ENCODE results near the gene LAMB1. TPM values are rescaled to one million over a fixed set of nuclear protein-coding genes. Genes with fewer than 3 reads are reported as not detected.
A peak's percentile ranks its signal among the peaks of the same experiment; 100 is the strongest.

The LAMB1 gene
- total RNA-seq, 1 experiment from 2014 or later = 32.0 TPM

GRCh38 chr7:107949443-107949935, 53.5 kb downstream of the LAMB1 start:
- no peak for DNase-seq (ENCODE audit: low read depth, low spot score)
- H3K79me2 ChIP-seq (ENCODE audit: insufficient read depth, low read length) = no peaks in the 10 kb centered on the region
- BruUV-seq (replicated peaks) = no TSS peak
- no peak overlapping the region for H3K4me3 ChIP-seq (replicated peaks in 1 of 2; ENCODE audit: low read depth in 1 of 2, low read length in 2 of 2)
- POLR2A ChIA-PET = no interaction called here
- peaks cover 22 to 46% of the 10 kb centered on the region in 2 experiments for H3K4me1 ChIP-seq (ENCODE audit: control insufficient read depth in 1 of 2, insufficient read depth in 2 of 2, low read length in 2 of 2)
- CTCF ChIA-PET = no interaction called here
- H3K9me2 ChIP-seq (ENCODE audit: insufficient read depth) = no peaks in the 10 kb centered on the region
- H4K20me1 ChIP-seq (ENCODE audit: insufficient read depth) = no peaks in the 10 kb centered on the region
- H3K27me3 ChIP-seq (ENCODE audit: insufficient read depth, low read length) = no peaks in the 10 kb centered on the region
- intact Hi-C loops (cut with micrococcal nuclease) = no loop called here
- 0 out of 4 replicates have a peak, but pooled peaks cover 0 to 6% of the 10 kb centered on the region in 2 experiments for H3K36me3 ChIP-seq (ENCODE audit: control insufficient read depth in 1 of 2, insufficient read depth in 2 of 2, low read length in 2 of 2)
- RAD21 ChIA-PET (ENCODE audit: low non-redundant PET in 1 of 2, low total read pairs in 2 of 2, uncharacterized antibody in 2 of 2, unreplicated experiment in 2 of 2) = no interaction called here
- peak overlapping the region; percentile 46 for H3K4me2 ChIP-seq (ENCODE audit: low read length)
- ATAC-seq = peak; percentile 8; the same call in 1 of the 2 replicates
- H3K9me3 ChIP-seq (ENCODE audit: control insufficient read depth in 1 of 2, insufficient read depth in 1 of 2, low read depth in 1 of 2, low read length in 2 of 2) = no peaks in the 10 kb centered on the region
- peak overlapping the region; percentile 51 for H3K27ac ChIP-seq (ENCODE audit: low read depth, low read length)
- no peak overlapping the region for H2AFZ ChIP-seq (ENCODE audit: low read depth, low read length, poor library complexity, severe bottlenecking)
- TF ChIP-seq SRF (IDR thresholded peaks at IDR 0.05; ENCODE audit: low read depth) = no peak
- TF ChIP-seq EZH2 (IDR thresholded peaks at IDR 0.05) = no peak
- TF ChIP-seq RAD21 (IDR thresholded peaks at IDR 0.05; ENCODE audit: low read depth) = no peak
- no peak for TF ChIP-seq CTCF (IDR thresholded peaks at IDR 0.05 in 2 of 3, conservative IDR thresholded peaks at IDR 0.05 in 1 of 3; ENCODE audit: borderline replicate concordance in 1 of 3, insufficient read depth in 1 of 3, low read depth in 2 of 3, low read length in 2 of 3)
- TF ChIP-seq POLR2AphosphoS5 (IDR thresholded peaks at IDR 0.05; ENCODE audit: low read depth, low read length) = no peak
- TF ChIP-seq EZH2phosphoT487 (IDR thresholded peaks at IDR 0.05; ENCODE audit: borderline replicate concordance) = no peak
- TF ChIP-seq, protein P1, sequence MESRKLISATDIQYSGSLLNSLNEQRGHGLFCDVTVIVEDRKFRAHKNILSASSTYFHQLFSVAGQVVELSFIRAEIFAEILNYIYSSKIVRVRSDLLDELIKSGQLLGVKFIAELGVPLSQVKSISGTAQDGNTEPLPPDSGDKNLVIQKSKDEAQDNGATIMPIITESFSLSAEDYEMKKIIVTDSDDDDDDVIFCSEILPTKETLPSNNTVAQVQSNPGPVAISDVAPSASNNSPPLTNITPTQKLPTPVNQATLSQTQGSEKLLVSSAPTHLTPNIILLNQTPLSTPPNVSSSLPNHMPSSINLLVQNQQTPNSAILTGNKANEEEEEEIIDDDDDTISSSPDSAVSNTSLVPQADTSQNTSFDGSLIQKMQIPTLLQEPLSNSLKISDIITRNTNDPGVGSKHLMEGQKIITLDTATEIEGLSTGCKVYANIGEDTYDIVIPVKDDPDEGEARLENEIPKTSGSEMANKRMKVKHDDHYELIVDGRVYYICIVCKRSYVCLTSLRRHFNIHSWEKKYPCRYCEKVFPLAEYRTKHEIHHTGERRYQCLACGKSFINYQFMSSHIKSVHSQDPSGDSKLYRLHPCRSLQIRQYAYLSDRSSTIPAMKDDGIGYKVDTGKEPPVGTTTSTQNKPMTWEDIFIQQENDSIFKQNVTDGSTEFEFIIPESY (IDR thresholded peaks at IDR 0.05; ENCODE audit: extremely low read depth, insufficient replicate concordance, low read length) = no peak
- no peak for TF ChIP-seq ELF1 (IDR thresholded peaks at IDR 0.05; ENCODE audit: borderline replicate concordance, low read depth)
- TF ChIP-seq CBX3 (IDR thresholded peaks at IDR 0.05; ENCODE audit: low read depth) = no peak
- TF ChIP-seq, protein P2, sequence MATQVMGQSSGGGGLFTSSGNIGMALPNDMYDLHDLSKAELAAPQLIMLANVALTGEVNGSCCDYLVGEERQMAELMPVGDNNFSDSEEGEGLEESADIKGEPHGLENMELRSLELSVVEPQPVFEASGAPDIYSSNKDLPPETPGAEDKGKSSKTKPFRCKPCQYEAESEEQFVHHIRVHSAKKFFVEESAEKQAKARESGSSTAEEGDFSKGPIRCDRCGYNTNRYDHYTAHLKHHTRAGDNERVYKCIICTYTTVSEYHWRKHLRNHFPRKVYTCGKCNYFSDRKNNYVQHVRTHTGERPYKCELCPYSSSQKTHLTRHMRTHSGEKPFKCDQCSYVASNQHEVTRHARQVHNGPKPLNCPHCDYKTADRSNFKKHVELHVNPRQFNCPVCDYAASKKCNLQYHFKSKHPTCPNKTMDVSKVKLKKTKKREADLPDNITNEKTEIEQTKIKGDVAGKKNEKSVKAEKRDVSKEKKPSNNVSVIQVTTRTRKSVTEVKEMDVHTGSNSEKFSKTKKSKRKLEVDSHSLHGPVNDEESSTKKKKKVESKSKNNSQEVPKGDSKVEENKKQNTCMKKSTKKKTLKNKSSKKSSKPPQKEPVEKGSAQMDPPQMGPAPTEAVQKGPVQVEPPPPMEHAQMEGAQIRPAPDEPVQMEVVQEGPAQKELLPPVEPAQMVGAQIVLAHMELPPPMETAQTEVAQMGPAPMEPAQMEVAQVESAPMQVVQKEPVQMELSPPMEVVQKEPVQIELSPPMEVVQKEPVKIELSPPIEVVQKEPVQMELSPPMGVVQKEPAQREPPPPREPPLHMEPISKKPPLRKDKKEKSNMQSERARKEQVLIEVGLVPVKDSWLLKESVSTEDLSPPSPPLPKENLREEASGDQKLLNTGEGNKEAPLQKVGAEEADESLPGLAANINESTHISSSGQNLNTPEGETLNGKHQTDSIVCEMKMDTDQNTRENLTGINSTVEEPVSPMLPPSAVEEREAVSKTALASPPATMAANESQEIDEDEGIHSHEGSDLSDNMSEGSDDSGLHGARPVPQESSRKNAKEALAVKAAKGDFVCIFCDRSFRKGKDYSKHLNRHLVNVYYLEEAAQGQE (IDR thresholded peaks at IDR 0.05; ENCODE audit: low read depth) = no peak
- no peak overlapping the region for H3K9ac ChIP-seq (ENCODE audit: low read length)

All from HCT116 (cell line).